PFSK-1 (cell line): ENCODE results near the gene GTF2F2.

Source experiments
- FOXP2 ChIP-seq: optimal IDR thresholded peaks from 2 replicates; pipeline ENCODE3; 2011; ENCODE audit warnings: borderline replicate concordance, control low read depth, inconsistent platforms; ENCODE audit not compliant: insufficient read depth; ENCODE audit errors: extremely low read length, extremely low read depth
- POLR2AphosphoS5 ChIP-seq: IDR thresholded peaks from 2 replicates; pipeline ENCODE4 v1.6.1; 2012; ENCODE audit warnings: low read depth, mild to moderate bottlenecking, control low read depth, low read length, moderate library complexity
- SIN3A ChIP-seq: IDR thresholded peaks from 2 replicates; pipeline ENCODE4 v1.6.1; 2012; ENCODE audit warnings: mild to moderate bottlenecking, low read length, moderate library complexity, borderline replicate concordance; ENCODE audit not compliant: insufficient read depth
- TAF1 ChIP-seq: IDR thresholded peaks from 2 replicates; pipeline ENCODE4 v1.6.1; 2012; ENCODE audit warnings: low read length, control low read depth, borderline replicate concordance; ENCODE audit not compliant: insufficient read depth
- TF ChIP-seq, protein P1 (sequence below), 2 experiments: IDR thresholded peaks; 2 replicates each; pipeline versions ENCODE4 v1.6.1 to v1.8.0; 2011 to 2012; ENCODE audit warnings: low read depth in 2 of 2, low read length in 2 of 2, control low read depth in 1 of 2, inconsistent platforms in 1 of 2, mild to moderate bottlenecking in 1 of 2, moderate library complexity in 1 of 2; ENCODE audit not compliant: insufficient read depth in 1 of 2

- TF ChIP-seq TAF1 (no peak), POLR2AphosphoS5 (no peak), SIN3A (no peak), FOXP2 (no peak)
- TF ChIP-seq, protein P1, sequence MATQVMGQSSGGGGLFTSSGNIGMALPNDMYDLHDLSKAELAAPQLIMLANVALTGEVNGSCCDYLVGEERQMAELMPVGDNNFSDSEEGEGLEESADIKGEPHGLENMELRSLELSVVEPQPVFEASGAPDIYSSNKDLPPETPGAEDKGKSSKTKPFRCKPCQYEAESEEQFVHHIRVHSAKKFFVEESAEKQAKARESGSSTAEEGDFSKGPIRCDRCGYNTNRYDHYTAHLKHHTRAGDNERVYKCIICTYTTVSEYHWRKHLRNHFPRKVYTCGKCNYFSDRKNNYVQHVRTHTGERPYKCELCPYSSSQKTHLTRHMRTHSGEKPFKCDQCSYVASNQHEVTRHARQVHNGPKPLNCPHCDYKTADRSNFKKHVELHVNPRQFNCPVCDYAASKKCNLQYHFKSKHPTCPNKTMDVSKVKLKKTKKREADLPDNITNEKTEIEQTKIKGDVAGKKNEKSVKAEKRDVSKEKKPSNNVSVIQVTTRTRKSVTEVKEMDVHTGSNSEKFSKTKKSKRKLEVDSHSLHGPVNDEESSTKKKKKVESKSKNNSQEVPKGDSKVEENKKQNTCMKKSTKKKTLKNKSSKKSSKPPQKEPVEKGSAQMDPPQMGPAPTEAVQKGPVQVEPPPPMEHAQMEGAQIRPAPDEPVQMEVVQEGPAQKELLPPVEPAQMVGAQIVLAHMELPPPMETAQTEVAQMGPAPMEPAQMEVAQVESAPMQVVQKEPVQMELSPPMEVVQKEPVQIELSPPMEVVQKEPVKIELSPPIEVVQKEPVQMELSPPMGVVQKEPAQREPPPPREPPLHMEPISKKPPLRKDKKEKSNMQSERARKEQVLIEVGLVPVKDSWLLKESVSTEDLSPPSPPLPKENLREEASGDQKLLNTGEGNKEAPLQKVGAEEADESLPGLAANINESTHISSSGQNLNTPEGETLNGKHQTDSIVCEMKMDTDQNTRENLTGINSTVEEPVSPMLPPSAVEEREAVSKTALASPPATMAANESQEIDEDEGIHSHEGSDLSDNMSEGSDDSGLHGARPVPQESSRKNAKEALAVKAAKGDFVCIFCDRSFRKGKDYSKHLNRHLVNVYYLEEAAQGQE (IDR thresholded peaks at IDR 0.05; ENCODE audit: insufficient read depth in 1 of 2, low read depth in 2 of 2, low read length in 2 of 2) = no peak
Measured at GRCh38 chr13:45303866-45304265, 183.6 kb downstream of the GTF2F2 start.
